Measurements from ENCODE around the gene USP21. TPM values are rescaled to one million over a fixed set of nuclear protein-coding genes. Genes with fewer than 3 reads are reported as not detected.

USP21 gene
- total RNA-seq, 4 donors from 2014 or later, result 19.5 to 75.9 (median 35.3) TPM

DNA sequence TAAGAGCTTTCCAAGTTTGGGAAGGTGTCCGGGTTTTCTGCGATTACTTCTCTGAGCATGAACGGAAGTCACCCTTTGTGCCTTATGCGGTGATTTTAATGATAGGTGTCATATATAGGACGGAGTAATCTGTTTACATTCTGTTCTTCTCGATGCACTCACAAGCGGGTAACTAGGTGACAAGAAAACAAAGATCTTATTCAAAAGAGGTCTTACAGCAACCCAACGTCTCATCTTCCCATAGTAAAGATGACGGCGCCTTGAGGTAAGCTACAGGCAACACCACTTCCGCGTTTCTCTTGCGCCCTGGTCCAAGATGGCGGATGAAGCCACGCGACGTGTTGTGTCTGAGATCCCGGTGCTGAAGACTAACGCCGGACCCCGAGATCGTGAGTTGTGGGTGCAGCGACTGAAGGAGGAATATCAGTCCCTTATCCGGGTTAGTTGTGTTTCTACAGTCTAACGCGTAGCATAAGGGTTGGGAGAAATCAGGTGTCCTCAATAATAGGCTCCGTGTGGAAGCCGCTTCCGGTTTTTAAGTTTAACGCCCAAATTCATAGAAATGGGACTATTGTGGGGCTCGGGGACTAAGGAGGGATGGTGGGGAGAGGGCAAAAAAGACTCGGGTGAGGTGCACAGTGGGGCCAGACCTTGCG, 5.5 kb upstream of the USP21 start, which contains the start of gene UFC1:
Gene UFC1 (plus strand): TSS at position 297 of the 656 bp plus-strand sequence. CDS start 20 bp downstream, at position 317.
- TF ChIP-seq POLR2A (IDR thresholded peaks at IDR 0.05), result peak; percentile 61
- TF ChIP-seq EP300 (IDR thresholded peaks at IDR 0.05; ENCODE audit: low read depth), result no peak
- TF ChIP-seq, protein P1, sequence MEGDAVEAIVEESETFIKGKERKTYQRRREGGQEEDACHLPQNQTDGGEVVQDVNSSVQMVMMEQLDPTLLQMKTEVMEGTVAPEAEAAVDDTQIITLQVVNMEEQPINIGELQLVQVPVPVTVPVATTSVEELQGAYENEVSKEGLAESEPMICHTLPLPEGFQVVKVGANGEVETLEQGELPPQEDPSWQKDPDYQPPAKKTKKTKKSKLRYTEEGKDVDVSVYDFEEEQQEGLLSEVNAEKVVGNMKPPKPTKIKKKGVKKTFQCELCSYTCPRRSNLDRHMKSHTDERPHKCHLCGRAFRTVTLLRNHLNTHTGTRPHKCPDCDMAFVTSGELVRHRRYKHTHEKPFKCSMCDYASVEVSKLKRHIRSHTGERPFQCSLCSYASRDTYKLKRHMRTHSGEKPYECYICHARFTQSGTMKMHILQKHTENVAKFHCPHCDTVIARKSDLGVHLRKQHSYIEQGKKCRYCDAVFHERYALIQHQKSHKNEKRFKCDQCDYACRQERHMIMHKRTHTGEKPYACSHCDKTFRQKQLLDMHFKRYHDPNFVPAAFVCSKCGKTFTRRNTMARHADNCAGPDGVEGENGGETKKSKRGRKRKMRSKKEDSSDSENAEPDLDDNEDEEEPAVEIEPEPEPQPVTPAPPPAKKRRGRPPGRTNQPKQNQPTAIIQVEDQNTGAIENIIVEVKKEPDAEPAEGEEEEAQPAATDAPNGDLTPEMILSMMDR (IDR thresholded peaks at IDR 0.05), result no peak
- TF ChIP-seq POLR2AphosphoS5 (IDR thresholded peaks at IDR 0.05), result peak; percentile 42 to 74 (median 64)
- intact Hi-C loops (cut with DNase I; ENCODE audit: low total_unique reads), result no loop called here
- 0 to 1% methylated on average over 12 to 33 of the region's 33 CpGs for WGBS, 2 donors (ENCODE audit: low coverage in 1 of 2)

DNA sequence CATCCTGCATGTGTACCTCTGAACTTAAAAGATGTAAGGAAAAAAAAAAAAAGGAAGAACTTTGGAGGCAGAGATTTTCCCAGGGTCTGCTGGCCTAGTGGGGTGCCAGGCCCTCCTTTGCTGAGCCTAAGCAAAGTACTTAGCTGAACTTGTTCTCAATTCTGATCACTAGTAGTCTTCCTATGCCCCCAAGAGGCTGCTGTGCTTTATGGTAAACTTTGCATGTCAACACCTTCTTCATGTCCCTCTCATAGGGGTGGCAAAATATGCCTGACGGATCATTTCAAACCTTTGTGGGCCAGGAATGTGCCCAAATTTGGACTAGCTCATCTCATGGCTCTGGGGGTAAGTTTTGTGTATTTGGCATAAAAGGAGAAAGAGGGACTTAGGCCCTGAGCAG, 1.4 kb upstream of the USP21 start:
- Histone ChIP-seq H3K27me3 (no peaks in the 10 kb centered on the region), H3K4me1 (peaks cover 4 to 42% (median 28%) of the 10 kb centered on the region in 4 donors), H3K9me3 (no peaks in the 10 kb centered on the region), H3K27ac (no peak overlapping the region), H3K36me3 (no peaks in the 10 kb centered on the region), H3K4me3 (no peak overlapping the region)
- TF ChIP-seq POLR2AphosphoS5 (IDR thresholded peaks at IDR 0.05) (no peak), EP300 (IDR thresholded peaks at IDR 0.05; ENCODE audit: low read depth) (no peak), POLR2A (IDR thresholded peaks at IDR 0.05) (no peak)
- TF ChIP-seq, protein P1 (IDR thresholded peaks at IDR 0.05), result no peak
- 91% methylated on average over 1 of the region's 1 CpG; no CpG with 5 or more reads in 1 of the 2 donors for WGBS, 2 donors (ENCODE audit: low coverage in 1 of 2)
- intact Hi-C loops (cut with DNase I; ENCODE audit: low total_unique reads), result no loop called here
- DNase-seq, result no peak
- in situ Hi-C loops (cut with MboI; ENCODE audit: low pct_ligation_motif_present in 1 of 4, low pct_unique_long_range_greater_than_20kb in 1 of 4, low sequenced_read_pairs in 3 of 4), result no loop called here

More for the DNA sequence above, 5.5 kb upstream of the USP21 start, which contains the start of gene UFC1:
- in situ Hi-C loops (cut with MboI; ENCODE audit: low pct_ligation_motif_present in 1 of 4, low pct_unique_long_range_greater_than_20kb in 1 of 4, low sequenced_read_pairs in 3 of 4), result no loop called here
- Histone ChIP-seq H3K4me1 (peaks cover 2 to 21% (median 9%) of the 10 kb centered on the region in 4 donors), H3K4me3 (peak within 1 kb of the TSS; percentile 50 to 85 (median 70)), H3K36me3 (no peaks in the 10 kb centered on the region), H3K9me3 (no peaks in the 10 kb centered on the region), H3K27ac (peak within 1 kb of the TSS; percentile 90 to 96 (median 92)), H3K27me3 (no peaks in the 10 kb centered on the region)
- peak; percentile 82 for DNase-seq

DNA sequence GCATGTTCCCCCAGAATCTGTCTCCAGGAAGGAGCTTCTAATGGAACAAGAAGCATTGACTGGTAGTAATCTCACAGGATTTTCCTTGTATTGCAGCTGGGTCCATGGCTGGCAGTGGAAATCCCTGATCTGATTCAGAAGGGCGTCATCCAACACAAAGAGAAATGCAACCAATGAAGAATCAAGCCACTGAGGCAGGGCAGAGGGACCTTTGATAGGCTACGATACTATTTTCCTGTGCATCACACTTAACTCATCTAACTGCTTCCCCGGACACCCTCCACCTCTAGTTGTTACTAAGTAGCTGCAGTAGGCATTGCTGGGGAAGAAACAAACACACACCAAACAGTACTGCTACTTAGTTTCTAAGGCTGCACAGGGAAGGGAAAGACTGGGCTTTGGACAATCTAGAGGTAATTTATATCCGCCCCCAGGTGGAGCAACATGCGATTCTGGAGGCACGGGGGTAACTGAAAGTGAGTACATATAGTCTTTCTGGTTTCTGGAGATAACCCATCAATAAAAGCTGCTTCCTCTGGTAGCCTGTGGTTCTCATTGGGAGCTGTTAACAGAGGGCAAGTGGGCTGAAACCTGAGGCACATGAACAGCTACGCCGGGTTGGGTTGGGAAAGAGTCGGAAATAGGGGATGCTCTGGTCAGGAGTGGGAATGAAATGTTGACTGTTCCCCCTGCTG, 837 bp upstream of the USP21 start:
- no peaks in the 10 kb centered on the region for H3K9me3 ChIP-seq
- in situ Hi-C loops (cut with MboI; ENCODE audit: low pct_ligation_motif_present in 1 of 4, low pct_unique_long_range_greater_than_20kb in 1 of 4, low sequenced_read_pairs in 3 of 4), result no loop called here
- H3K27me3 ChIP-seq, result no peaks in the 10 kb centered on the region
- H3K27ac ChIP-seq, result peak overlapping the region; percentile 89 to 93 (median 90)
- WGBS, 2 donors (ENCODE audit: low coverage in 1 of 2), result 67% methylated on average over 9 of the region's 9 CpGs; no CpG with 5 or more reads in 1 of the 2 donors
- intact Hi-C loops (cut with DNase I; ENCODE audit: low total_unique reads), result no loop called here
- H3K4me1 ChIP-seq, result peaks cover 4 to 39% (median 28%) of the 10 kb centered on the region in 4 donors
- no peak for DNase-seq
- H3K36me3 ChIP-seq, result no peaks in the 10 kb centered on the region
- TF ChIP-seq, protein P1 (IDR thresholded peaks at IDR 0.05), result no peak
- TF ChIP-seq POLR2AphosphoS5 (IDR thresholded peaks at IDR 0.05) (no peak), EP300 (IDR thresholded peaks at IDR 0.05; ENCODE audit: low read depth) (no peak), POLR2A (IDR thresholded peaks at IDR 0.05) (no peak)
- peak overlapping the region in 2 of 4 donors; percentile 85 to 88 for H3K4me3 ChIP-seq

DNA sequence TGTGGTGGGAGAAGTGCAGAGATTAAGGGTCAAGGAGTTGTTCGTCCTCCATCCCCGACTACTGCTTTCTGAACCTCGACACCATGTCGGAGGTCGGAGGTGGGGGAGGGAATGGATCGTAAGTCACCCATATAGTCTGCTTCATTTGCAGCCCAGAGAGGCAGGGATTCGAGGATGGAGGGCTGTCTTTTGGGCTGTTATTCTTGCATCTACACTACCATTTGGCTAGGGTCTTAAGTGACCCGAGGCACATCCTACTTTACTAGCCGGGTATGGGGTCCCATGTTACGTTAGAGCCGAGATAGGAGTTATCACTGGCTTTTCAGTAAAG, 578 bp downstream of the USP21 start:
- H3K27ac ChIP-seq, result peak overlapping the region; percentile 89 to 93 (median 90)
- 7% methylated on average over 11 of the region's 11 CpGs; no CpG with 5 or more reads in 1 of the 2 donors for WGBS, 2 donors (ENCODE audit: low coverage in 1 of 2)
- H3K4me1 ChIP-seq, result peaks cover 4 to 33% (median 23%) of the 10 kb centered on the region in 4 donors
- H3K36me3 ChIP-seq, result no peaks in the 10 kb centered on the region
- peak overlapping the region; percentile 70 to 88 (median 80) for H3K4me3 ChIP-seq
- TF ChIP-seq EP300 (IDR thresholded peaks at IDR 0.05; ENCODE audit: low read depth) (no peak), POLR2AphosphoS5 (IDR thresholded peaks at IDR 0.05) (no peak), POLR2A (IDR thresholded peaks at IDR 0.05) (no peak)
- TF ChIP-seq, protein P1 (IDR thresholded peaks at IDR 0.05), result no peak
- in situ Hi-C loops (cut with MboI; ENCODE audit: low pct_ligation_motif_present in 1 of 4, low pct_unique_long_range_greater_than_20kb in 1 of 4, low sequenced_read_pairs in 3 of 4) (no loop called here), intact Hi-C loops (cut with DNase I; ENCODE audit: low total_unique reads) (no loop called here)
- no peaks in the 10 kb centered on the region for H3K9me3 ChIP-seq
- DNase-seq, result no peak
- H3K27me3 ChIP-seq, result no peaks in the 10 kb centered on the region

Measured in transverse colon (tissue), 4 donors.